A549 treated with GW870086 at 1 μM for 4 hours (cell line): ENCODE results near the gene RAPGEF1. TPM values are rescaled to one million over a fixed set of nuclear protein-coding genes. Genes with fewer than 3 reads are reported as not detected.

Source experiments
- total RNA-seq: library from RNA; stranded (reverse); fragments of 200-300 nt; extraction: Qiagen RNA extraction; gene quantifications from 5 replicates; pipeline ENCODE4 v1.2.3, GENCODE V29; 2022; ENCODE audit warnings: low read depth

Gene RAPGEF1
- total RNA-seq, result 40.7 to 56.4 TPM (median 53.5 TPM) in 5 replicates

GRCh38 chr9:131739959-131740648 is at the start of gene RAPGEF1:
RAPGEF1 (minus strand) TSS chr9:131740076; CDS start chr9:131739830, 246 bp downstream.

GRCh38 chr9:131545003-131545785 is 194.7 kb downstream of the RAPGEF1 start, which contains the start of gene PRRT1B:
PRRT1B (plus strand) TSS chr9:131545523; CDS start chr9:131545616, 93 bp downstream.

DNA sequence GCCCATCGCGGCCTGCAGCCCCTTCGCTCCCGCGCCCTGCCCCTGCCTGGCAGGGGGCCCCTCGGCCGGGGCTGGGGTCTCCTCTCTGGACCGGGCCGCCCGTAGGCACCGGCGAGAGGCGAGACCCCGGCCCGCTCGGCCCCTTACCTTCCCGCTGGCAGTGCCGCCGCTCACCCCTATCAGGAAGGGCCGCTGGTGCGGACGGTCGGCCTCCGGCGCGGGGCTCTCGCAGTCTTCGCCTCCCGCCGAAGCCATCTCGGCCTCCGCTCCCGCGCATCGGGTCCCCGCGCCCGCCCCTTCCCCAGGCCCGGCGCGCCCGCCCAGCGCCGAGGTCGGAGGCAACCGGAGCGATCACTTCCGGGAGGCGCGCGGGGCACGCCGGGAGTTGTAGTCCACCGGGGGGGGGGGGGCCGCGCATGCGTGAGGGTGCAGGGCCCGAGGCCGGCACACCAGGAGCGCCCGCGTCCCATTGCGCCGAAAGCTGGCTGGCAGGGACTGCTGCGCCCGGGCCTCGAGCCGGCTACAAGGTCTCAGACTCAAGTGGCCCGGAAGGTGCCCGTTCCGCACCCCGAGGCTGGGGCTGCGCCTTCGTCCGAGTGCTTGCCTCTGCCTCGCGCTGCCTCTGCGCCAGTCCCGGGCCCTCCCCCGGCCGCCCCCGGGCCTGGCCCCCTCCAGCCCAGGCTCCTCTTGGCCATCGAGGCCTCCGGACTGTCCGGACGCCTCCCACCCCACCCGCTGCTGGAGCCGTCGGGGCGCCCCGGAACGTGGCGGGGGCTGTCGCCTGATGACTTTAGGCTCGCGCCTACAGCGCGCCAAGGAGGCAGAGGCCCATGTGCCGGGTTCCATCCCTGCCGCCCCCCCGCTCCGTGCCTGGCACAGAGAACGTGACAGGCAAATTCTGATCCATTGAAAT is 208.7 kb downstream of the RAPGEF1 start, which contains the start of gene UCK1:
UCK1 (minus strand) TSS at position 344 of the 913 bp plus-strand sequence; CDS start at position 255, 89 bp downstream.

Other genes with a start within 250 kb of the RAPGEF1 start
- 14.2 to 19.0 TPM (median 17.7 TPM) in 5 replicates for gene POMT1, start 237.2 kb downstream of the RAPGEF1 start, total RNA-seq
- gene UCK1, start 208.8 kb downstream of the RAPGEF1 start, total RNA-seq, result 18.2 to 24.7 TPM (median 20.2 TPM) in 5 replicates
- 0.15 to 0.69 TPM (median 0.47 TPM) in 4 of 5 replicates, not detected in the other for gene PRRT1B, start 194.6 kb downstream of the RAPGEF1 start, total RNA-seq